H9 (cell line): ENCODE results near the gene SPESP1. TPM values are rescaled to one million over a fixed set of nuclear protein-coding genes. Genes with fewer than 3 reads are reported as not detected.

Experiments
- DNase-seq: peaks from one replicate; pipeline ENCODE4 v3.0.0-alpha.2; 2017
- H2AFZ ChIP-seq: one replicate; pipeline ENCODE4 v1.6.1; 2013; ENCODE audit warnings: mild to moderate bottlenecking, low read length, control low read depth, moderate library complexity
- H2AK5ac ChIP-seq: 2 replicates; pipeline ENCODE4 v1.6.1; 2013; ENCODE audit warnings: low read length, control low read depth, mixed read lengths; ENCODE audit not compliant: insufficient read length
- H2BK120ac ChIP-seq: one replicate; pipeline ENCODE4 v1.6.1; 2013; ENCODE audit warnings: low read depth, mild to moderate bottlenecking, low read length, control low read depth, inconsistent platforms; ENCODE audit not compliant: poor library complexity, severe bottlenecking
- H2BK12ac ChIP-seq: 2 replicates; pipeline ENCODE4 v1.6.1; 2013; ENCODE audit warnings: low read length, control low read depth, mixed read lengths, low read depth; ENCODE audit not compliant: insufficient read length
- H2BK15ac ChIP-seq: 2 replicates; pipeline ENCODE4 v1.6.1; 2013; ENCODE audit warnings: low read depth, low read length, control low read depth
- H2BK20ac ChIP-seq: one replicate; pipeline ENCODE4 v1.6.1; 2013; ENCODE audit warnings: low read depth, mild to moderate bottlenecking, low read length, control low read depth, inconsistent platforms; ENCODE audit not compliant: poor library complexity, severe bottlenecking
- H2BK5ac ChIP-seq: 2 replicates; pipeline ENCODE4 v1.6.1; 2013; ENCODE audit warnings: low read length, control low read depth, mixed read lengths; ENCODE audit not compliant: insufficient read length
- H3K14ac ChIP-seq: 2 replicates; pipeline ENCODE4 v1.6.1; 2013; ENCODE audit warnings: low read length, control low read depth; ENCODE audit not compliant: insufficient read depth
- H3K18ac ChIP-seq: 2 replicates; pipeline ENCODE4 v1.6.1; 2013; ENCODE audit warnings: low read depth, mild to moderate bottlenecking, mixed read lengths, low read length, control low read depth; ENCODE audit not compliant: insufficient read length
- H3K23ac ChIP-seq: 2 replicates; pipeline ENCODE4 v1.6.1; 2013; ENCODE audit warnings: low read length, control low read depth, mixed read lengths, low read depth; ENCODE audit not compliant: insufficient read length
- H3K23me2 ChIP-seq: 2 replicates; pipeline ENCODE4 v1.6.1; 2013; ENCODE audit warnings: low read depth, mild to moderate bottlenecking, mixed read lengths, low read length, control low read depth; ENCODE audit not compliant: insufficient read length, poor library complexity, severe bottlenecking
- H3K27ac ChIP-seq: 2 replicates; pipeline ENCODE4 v1.5.1; 2013; ENCODE audit warnings: low read length, control low read depth, mixed read lengths, low read depth; ENCODE audit not compliant: insufficient read length
- H3K27me3 ChIP-seq: 2 replicates; pipeline ENCODE4 v1.6.1; 2013; ENCODE audit warnings: low read length, control low read depth, inconsistent platforms; ENCODE audit not compliant: insufficient read depth
- H3K4ac ChIP-seq: 2 replicates; pipeline ENCODE4 v1.6.1; 2013; ENCODE audit warnings: low read depth, mild to moderate bottlenecking, control low read depth, inconsistent platforms, low read length, moderate library complexity
- H3K4me1 ChIP-seq: 2 replicates; pipeline ENCODE4 v1.6.1; 2013; ENCODE audit warnings: low read length, control low read depth, inconsistent platforms; ENCODE audit not compliant: insufficient read depth
- H3K4me2 ChIP-seq: 2 replicates; pipeline ENCODE4 v1.6.1; 2013; ENCODE audit warnings: low read length, control low read depth, mixed read lengths; ENCODE audit not compliant: insufficient read length, insufficient read depth
- H3K56ac ChIP-seq: 2 replicates; pipeline ENCODE4 v1.6.1; 2013; ENCODE audit warnings: low read depth, mild to moderate bottlenecking, mixed read lengths, low read length, control low read depth; ENCODE audit not compliant: insufficient read length
- H3K79me1 ChIP-seq: 2 replicates; pipeline ENCODE4 v1.6.1; 2013; ENCODE audit warnings: low read depth, mild to moderate bottlenecking, moderate library complexity, low read length, control low read depth, inconsistent platforms; ENCODE audit not compliant: insufficient read depth, poor library complexity, severe bottlenecking
- H3K79me2 ChIP-seq: 2 replicates; pipeline ENCODE4 v1.6.1; 2013; ENCODE audit warnings: low read length, control low read depth, inconsistent platforms; ENCODE audit not compliant: insufficient read depth
- H3K9ac ChIP-seq: 2 replicates; pipeline ENCODE4 v1.6.1; 2013; ENCODE audit warnings: low read length, control low read depth, mixed read lengths; ENCODE audit not compliant: insufficient read length; ENCODE audit errors: extremely low read depth
- H3K9me3 ChIP-seq: one replicate; pipeline ENCODE4 v1.6.1; 2013; ENCODE audit warnings: low read depth, low read length, inconsistent platforms; ENCODE audit not compliant: control insufficient read depth
- H3T11ph ChIP-seq: one replicate; pipeline ENCODE4 v1.6.1; 2013; ENCODE audit warnings: mild to moderate bottlenecking, low read length, control low read depth, inconsistent platforms
- H4K20me1 ChIP-seq: one replicate; pipeline ENCODE4 v1.6.1; 2013; ENCODE audit not compliant: control insufficient read depth, insufficient read length, insufficient read depth
- H4K5ac ChIP-seq: 2 replicates; pipeline ENCODE4 v1.6.1; 2013; ENCODE audit warnings: low read depth, mild to moderate bottlenecking, mixed read lengths, low read length, control low read depth; ENCODE audit not compliant: insufficient read length
- H4K8ac ChIP-seq: replicated peaks from 2 replicates; pipeline ENCODE4 v1.6.1; 2013; ENCODE audit warnings: low read length, control low read depth, mixed read lengths, low read depth; ENCODE audit not compliant: insufficient read length
- H4K91ac ChIP-seq: 2 replicates; pipeline ENCODE4 v1.6.1; 2013; ENCODE audit warnings: low read depth, mild to moderate bottlenecking, moderate library complexity, mixed read lengths, low read length, control low read depth; ENCODE audit not compliant: insufficient read length
- H3K27ac Mint-ChIP-seq, 3 experiments: 2 replicates in 2 of 3; 3 replicates in 1 of 3; pipeline ENCODE4 v1.8.0; 2020 to 2021; ENCODE audit warnings: mixed read lengths in 3 of 3, mild to moderate bottlenecking in 1 of 3, moderate library complexity in 1 of 3
- H3K27me3 Mint-ChIP-seq: 2 replicates; pipeline ENCODE4 v1.8.0; 2021; ENCODE audit warnings: low read depth, mild to moderate bottlenecking, moderate library complexity, mixed read lengths
- H3K36me3 Mint-ChIP-seq, 3 experiments: 2 replicates in 2 of 3; 3 replicates in 1 of 3; pipeline ENCODE4 v1.8.0; 2020 to 2021; ENCODE audit warnings: low read depth in 3 of 3, mixed read lengths in 3 of 3; ENCODE audit not compliant: insufficient read depth in 1 of 3
- H3K4me1 Mint-ChIP-seq, 2 experiments: 2 replicates each; pipeline ENCODE4 v1.8.0; 2020; ENCODE audit warnings: mixed read lengths in 2 of 2
- H3K4me3 Mint-ChIP-seq, 2 experiments: 2 replicates in 1 of 2; 3 replicates in 1 of 2; pipeline ENCODE4 v1.8.0; 2020 to 2021; ENCODE audit warnings: mild to moderate bottlenecking in 2 of 2, mixed read lengths in 2 of 2, moderate library complexity in 1 of 2
- H3K9me3 Mint-ChIP-seq, 2 experiments: 2 replicates in 1 of 2; 3 replicates in 1 of 2; pipeline ENCODE4 v1.8.0; 2020; ENCODE audit warnings: mild to moderate bottlenecking in 2 of 2, mixed read lengths in 2 of 2, moderate library complexity in 1 of 2
- WGBS: extraction: QIAGEN DNeasy Blood & Tissue Kit; methylation state at CpG from one replicate; pipeline ENCODE4 v1.1.7; 2013; ENCODE audit warnings: missing lambda C conversion rate, low lambda C conversion rate, mixed read lengths; ENCODE audit not compliant: insufficient read length; ENCODE audit errors: extremely low coverage; 5-methylcytosine and 5-hydroxymethylcytosine counted together
- total RNA-seq: library from RNA; stranded (reverse); gene quantifications from 2 replicates; pipeline ENCODE4 v1.2.1, GENCODE V29; 2021
- TF ChIP-seq, protein P1 (sequence below): fragments of 200-600 bp; sonication (generic); conservative IDR thresholded peaks from 3 replicates; pipeline ENCODE4 v1.8.0; 2021; ENCODE audit warnings: antibody characterized with exemption, mild to moderate bottlenecking

SPESP1 gene
- total RNA-seq, 1 experiment from 2014 or later = not detected

DNA sequence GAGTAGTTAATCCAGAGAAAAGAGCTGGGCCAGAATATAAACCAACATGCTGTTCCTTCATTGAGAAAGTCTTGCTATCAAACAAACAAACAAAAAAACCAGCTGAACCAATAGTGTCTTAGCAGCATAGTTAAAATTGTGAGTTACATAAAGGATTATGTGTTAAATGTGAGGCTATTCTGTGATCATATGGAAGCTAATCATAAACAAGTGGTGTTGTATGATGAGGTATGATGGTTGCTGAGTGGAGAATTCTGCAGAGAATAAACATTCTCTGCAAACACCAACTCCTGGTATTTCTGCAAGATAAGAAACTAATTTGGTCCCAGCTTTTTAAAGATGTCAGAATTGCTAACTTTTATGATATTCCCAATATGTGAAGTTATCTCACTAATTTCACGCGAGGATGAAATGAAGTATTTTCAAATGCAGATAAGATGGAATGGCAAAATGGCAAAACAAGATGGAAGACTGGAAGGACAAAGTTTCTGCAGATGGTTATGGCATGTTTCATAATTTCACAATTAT is 22.9 kb upstream of the SPESP1 start:
- no peaks in the 10 kb centered on the region for H3K9me3 Mint-ChIP-seq
- no peak overlapping the region for H3T11ph ChIP-seq
- H2AK5ac ChIP-seq = no peak overlapping the region
- TF ChIP-seq, protein P1, sequence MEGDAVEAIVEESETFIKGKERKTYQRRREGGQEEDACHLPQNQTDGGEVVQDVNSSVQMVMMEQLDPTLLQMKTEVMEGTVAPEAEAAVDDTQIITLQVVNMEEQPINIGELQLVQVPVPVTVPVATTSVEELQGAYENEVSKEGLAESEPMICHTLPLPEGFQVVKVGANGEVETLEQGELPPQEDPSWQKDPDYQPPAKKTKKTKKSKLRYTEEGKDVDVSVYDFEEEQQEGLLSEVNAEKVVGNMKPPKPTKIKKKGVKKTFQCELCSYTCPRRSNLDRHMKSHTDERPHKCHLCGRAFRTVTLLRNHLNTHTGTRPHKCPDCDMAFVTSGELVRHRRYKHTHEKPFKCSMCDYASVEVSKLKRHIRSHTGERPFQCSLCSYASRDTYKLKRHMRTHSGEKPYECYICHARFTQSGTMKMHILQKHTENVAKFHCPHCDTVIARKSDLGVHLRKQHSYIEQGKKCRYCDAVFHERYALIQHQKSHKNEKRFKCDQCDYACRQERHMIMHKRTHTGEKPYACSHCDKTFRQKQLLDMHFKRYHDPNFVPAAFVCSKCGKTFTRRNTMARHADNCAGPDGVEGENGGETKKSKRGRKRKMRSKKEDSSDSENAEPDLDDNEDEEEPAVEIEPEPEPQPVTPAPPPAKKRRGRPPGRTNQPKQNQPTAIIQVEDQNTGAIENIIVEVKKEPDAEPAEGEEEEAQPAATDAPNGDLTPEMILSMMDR = no peak
- no peaks in the 10 kb centered on the region for H3K79me2 ChIP-seq
- no peaks in the 10 kb centered on the region for H3K79me1 ChIP-seq
- H2AFZ ChIP-seq = no peak overlapping the region
- H2BK5ac ChIP-seq = no peak overlapping the region
- no peak overlapping the region for H3K27ac Mint-ChIP-seq
- no peak overlapping the region for H3K14ac ChIP-seq
- H4K5ac ChIP-seq = no peak overlapping the region
- no peaks in the 10 kb centered on the region; the same call in none of the 2 replicates for H3K27me3 Mint-ChIP-seq
- no peak overlapping the region for H3K23ac ChIP-seq
- no peaks in the 10 kb centered on the region for H3K9me3 ChIP-seq
- H2BK15ac ChIP-seq = no peak overlapping the region
- no peak overlapping the region for H3K4me3 Mint-ChIP-seq
- H3K56ac ChIP-seq = no peak overlapping the region
- no peaks in the 10 kb centered on the region for H3K27me3 ChIP-seq
- no peak overlapping the region for H3K4me2 ChIP-seq
- no peaks in the 10 kb centered on the region; the same call in 1 of the 2 replicates for H3K4me1 ChIP-seq
- WGBS = no CpG with 5 or more reads among the region's 2 CpGs
- no peak overlapping the region for H2BK120ac ChIP-seq
- H4K91ac ChIP-seq = no peak overlapping the region
- H2BK12ac ChIP-seq = no peak overlapping the region
- H3K4ac ChIP-seq = no peak overlapping the region
- no peak overlapping the region for H4K8ac ChIP-seq
- H3K9ac ChIP-seq = no peak overlapping the region
- H2BK20ac ChIP-seq = no peak overlapping the region
- H3K18ac ChIP-seq = no peak overlapping the region
- no peaks in the 10 kb centered on the region for H4K20me1 ChIP-seq
- DNase-seq = no peak
- no peaks in the 10 kb centered on the region for H3K36me3 Mint-ChIP-seq
- no peaks in the 10 kb centered on the region for H3K23me2 ChIP-seq
- no peak overlapping the region for H3K27ac ChIP-seq
- H3K4me1 Mint-ChIP-seq = no peaks in the 10 kb centered on the region
